H1 (cell line): ENCODE results near the gene ABHD16B. TPM values are rescaled to one million over a fixed set of nuclear protein-coding genes. Genes with fewer than 3 reads are reported as not detected.

Source experiments
- CTCF ChIA-PET: fragments of 300-600 bp; sonication (Branson Sonifier 250); formaldehyde crosslinking; loops from one replicate; lab custom pipeline; 2021; ENCODE audit not compliant: partially characterized antibody; lab: Charles Lee
- POLR2A ChIA-PET: fragments of 300-600 bp; sonication (Branson Sonifier 250); formaldehyde crosslinking; loops from one replicate; lab custom pipeline; 2021; ENCODE audit warnings: inconsistent platforms; ENCODE audit not compliant: partially characterized antibody; lab: Charles Lee
- DNase-seq, 2 experiments: peaks; one replicate each; pipeline versions ENCODE4 v3.0.0 to v3.0.0-alpha.2; 2010 to 2022; ENCODE audit warnings: low spot score in 2 of 2, low read depth in 1 of 2, mixed read lengths in 1 of 2
- FAIRE-seq: peaks from 2 replicates; lab custom pipeline; 2011; peaks lifted over from hg19 to GRCh38; lab: Jason Lieb, UNC
- H2AFZ ChIP-seq: 2 replicates; pipeline ENCODE4 v1.8.1; 2012; ENCODE audit warnings: low read length, inconsistent platforms
- H2AK5ac ChIP-seq: 2 replicates; pipeline ENCODE4 v1.6.1; 2013; ENCODE audit warnings: low read depth, low read length
- H2BK120ac ChIP-seq: replicated peaks from 2 replicates; pipeline ENCODE3; 2013; ENCODE audit warnings: low read depth, low read length, inconsistent platforms
- H2BK12ac ChIP-seq: 2 replicates; pipeline ENCODE4 v1.6.1; 2013; ENCODE audit warnings: low read depth, low read length
- H2BK15ac ChIP-seq: 2 replicates; pipeline ENCODE4 v1.6.1; 2013; ENCODE audit warnings: low read length
- H2BK20ac ChIP-seq: 2 replicates; pipeline ENCODE4 v1.6.1; 2013; ENCODE audit warnings: low read length
- H2BK5ac ChIP-seq: 2 replicates; pipeline ENCODE4 v1.6.1; 2013; ENCODE audit warnings: low read depth, low read length
- H3K14ac ChIP-seq: 2 replicates; pipeline ENCODE4 v1.6.1; 2013; ENCODE audit warnings: inconsistent platforms; ENCODE audit not compliant: insufficient read length
- H3K18ac ChIP-seq: 2 replicates; pipeline ENCODE4 v1.6.1; 2013; ENCODE audit warnings: low read length; ENCODE audit errors: extremely low read depth
- H3K23ac ChIP-seq: 2 replicates; pipeline ENCODE4 v1.6.1; 2013; ENCODE audit warnings: inconsistent platforms; ENCODE audit not compliant: insufficient read length
- H3K23me2 ChIP-seq: 2 replicates; pipeline ENCODE4 v1.6.1; 2013; ENCODE audit warnings: low read depth, low read length
- H3K27ac ChIP-seq: 2 replicates; pipeline ENCODE4 v1.6.1; 2011; ENCODE audit warnings: low read depth, low read length, inconsistent platforms
- H3K27me3 ChIP-seq, 4 experiments: replicated peaks in 1 of 4; 1 replicate in 1 of 4; 2 replicates in 3 of 4; pipeline versions ENCODE4 v1.6.1 to v1.8.1; 2011 to 2013; ENCODE audit warnings: low read length in 3 of 4, mild to moderate bottlenecking in 3 of 4, inconsistent platforms in 2 of 4, mixed read lengths in 2 of 4, moderate library complexity in 1 of 4; ENCODE audit not compliant: control insufficient read depth in 3 of 4, insufficient read depth in 3 of 4; ENCODE audit errors: extremely low read depth in 1 of 4
- H3K36me3 ChIP-seq, 4 experiments: 2 replicates each; pipeline versions ENCODE4 v1.6.1 to v1.8.1; 2011 to 2013; ENCODE audit warnings: mild to moderate bottlenecking in 4 of 4, low read length in 3 of 4, moderate library complexity in 2 of 4, control low read depth in 1 of 4, inconsistent platforms in 1 of 4; ENCODE audit not compliant: insufficient read depth in 4 of 4, control insufficient read depth in 2 of 4
- H3K4ac ChIP-seq: replicated peaks from 2 replicates; pipeline ENCODE3; 2013; ENCODE audit warnings: low read length, low read depth, mixed read lengths, inconsistent platforms; ENCODE audit not compliant: insufficient read length
- H3K4me1 ChIP-seq, 4 experiments: replicated peaks in 1 of 4; 1 replicate in 1 of 4; 2 replicates in 3 of 4; pipeline versions ENCODE4 v1.6.1 to v1.8.1; 2011 to 2013; ENCODE audit warnings: low read length in 3 of 4, inconsistent platforms in 2 of 4, mixed read lengths in 1 of 4; ENCODE audit not compliant: insufficient read depth in 4 of 4, control insufficient read depth in 3 of 4
- H3K4me2 ChIP-seq, 2 experiments: 2 replicates each; pipeline versions ENCODE4 v1.6.1 to v1.8.1; 2011 to 2013; ENCODE audit warnings: low read depth in 2 of 2, low read length in 2 of 2, control low read depth in 1 of 2, inconsistent platforms in 1 of 2, mild to moderate bottlenecking in 1 of 2; ENCODE audit not compliant: insufficient read depth in 1 of 2
- H3K4me3 ChIP-seq, 4 experiments: fragments of 200-600, 300-600 bp in 1 of 4; sonication (generic), shearing (Covaris generic), sonication (Bioruptor Twin) in 1 of 4; 2 replicates each; pipeline versions ENCODE4 v1.5.1 to v1.8.1; 2011 to 2016; ENCODE audit warnings: low read length in 4 of 4, low read depth in 3 of 4, control low read depth in 2 of 4, inconsistent platforms in 2 of 4, mild to moderate bottlenecking in 2 of 4, mixed read lengths in 1 of 4, moderate library complexity in 1 of 4; ENCODE audit not compliant: insufficient read depth in 2 of 4; ENCODE audit errors: extremely low read depth in 1 of 4
- H3K56ac ChIP-seq: replicated peaks from 2 replicates; pipeline ENCODE3; 2013; ENCODE audit warnings: low read depth, mild to moderate bottlenecking, mixed read lengths, low read length, inconsistent platforms; ENCODE audit not compliant: insufficient read length
- H3K79me1 ChIP-seq: 2 replicates; pipeline ENCODE4 v1.6.1; 2013; ENCODE audit warnings: low read depth, low read length, control low read depth
- H3K79me2 ChIP-seq, 2 experiments: 2 replicates each; pipeline versions ENCODE4 v1.6.1 to v1.8.1; 2012 to 2013; ENCODE audit warnings: low read length in 2 of 2, mild to moderate bottlenecking in 2 of 2, inconsistent platforms in 1 of 2; ENCODE audit not compliant: insufficient read depth in 2 of 2, control insufficient read depth in 1 of 2
- H3K9ac ChIP-seq, 4 experiments: replicated peaks in 1 of 4; 1 replicate in 1 of 4; 2 replicates in 3 of 4; pipeline versions ENCODE4 v1.6.1 to v1.8.1; 2011 to 2013; ENCODE audit warnings: low read depth in 3 of 4, low read length in 3 of 4, control low read depth in 2 of 4, mild to moderate bottlenecking in 2 of 4, moderate library complexity in 2 of 4, inconsistent platforms in 1 of 4; ENCODE audit errors: extremely low read depth in 1 of 4
- H3K9me3 ChIP-seq, 2 experiments: 2 replicates each; pipeline versions ENCODE4 v1.6.1 to v1.8.1; 2012 to 2013; ENCODE audit warnings: mild to moderate bottlenecking in 2 of 2, moderate library complexity in 2 of 2, control low read depth in 1 of 2, inconsistent platforms in 1 of 2, low read depth in 1 of 2, low read length in 1 of 2, mixed read lengths in 1 of 2; ENCODE audit not compliant: insufficient read depth in 2 of 2
- H4K20me1 ChIP-seq, 2 experiments: replicated peaks in 1 of 2; 2 replicates each; pipeline versions ENCODE3 to v1.8.1; 2011 to 2013; ENCODE audit warnings: inconsistent platforms in 2 of 2, low read length in 2 of 2, mild to moderate bottlenecking in 1 of 2; ENCODE audit not compliant: insufficient read depth in 2 of 2, control insufficient read depth in 1 of 2
- H4K5ac ChIP-seq: 2 replicates; pipeline ENCODE4 v1.6.1; 2013; ENCODE audit warnings: low read length, low read depth, mixed read lengths, inconsistent platforms; ENCODE audit not compliant: insufficient read length
- H4K8ac ChIP-seq: 2 replicates; pipeline ENCODE4 v1.8.0; 2013; ENCODE audit warnings: mild to moderate bottlenecking, moderate library complexity, low read length, inconsistent platforms; ENCODE audit not compliant: insufficient read depth; ENCODE audit errors: extremely low read depth
- H4K91ac ChIP-seq: replicated peaks from 2 replicates; pipeline ENCODE3; 2013; ENCODE audit warnings: low read length, mixed read lengths, inconsistent platforms; ENCODE audit not compliant: insufficient read length
- BCL11A ChIP-seq, 2 experiments: IDR thresholded peaks; one replicate each; pipeline ENCODE4 v1.6.1; 2011; ENCODE audit warnings: low read depth in 2 of 2, low read length in 2 of 2, mild to moderate bottlenecking in 2 of 2
- CHD2 ChIP-seq: IDR thresholded peaks from 2 replicates; pipeline ENCODE4 v1.6.1; 2012; ENCODE audit warnings: low read length, improper control_type of control experiment
- TAF7 ChIP-seq: optimal IDR thresholded peaks from 2 replicates; pipeline ENCODE3; 2011; ENCODE audit warnings: low read depth, mild to moderate bottlenecking, inconsistent platforms, low read length, moderate library complexity, borderline replicate concordance
- WGBS, 2 experiments: shearing (Covaris generic) in 1 of 2; methylation state at CpG; one replicate each; pipeline versions ENCODE4 v1.1.6 to v1.1.7; 2013 to 2015; ENCODE audit warnings: low lambda C conversion rate in 2 of 2, mixed read lengths in 2 of 2, inconsistent platforms in 1 of 2, low coverage in 1 of 2, missing lambda C conversion rate in 1 of 2; ENCODE audit not compliant: insufficient replicate concordance in 2 of 2, insufficient coverage in 1 of 2, insufficient read length in 1 of 2; ENCODE audit errors: extremely low coverage in 1 of 2, missing lambda C conversion rate in 1 of 2; 5-methylcytosine and 5-hydroxymethylcytosine counted together
- polyA plus RNA-seq, 7 experiments: library from polyadenylated mRNA; depleted of rRNA in 3 of 7; stranded (reverse) in 5 of 7; unstranded in 2 of 7; fragments of >200 nt in 5 of 7; fragments of 200-250 nt in 2 of 7; gene quantifications; 1 replicate in 5 of 7; 2 replicates in 1 of 7; 4 replicates in 1 of 7; pipeline versions ENCODE4 v1.2.1 to v1.2.3, GENCODE V29; 2011 to 2013; ENCODE audit warnings: missing spikeins in 2 of 7, mixed read lengths in 2 of 7
- total RNA-seq: library from RNA; stranded (reverse); fragmentation: NEBNext Ultra II Directional; extraction: Animal tissue kit (Norgen Biotek cat#: 25700); gene quantifications from 2 replicates; pipeline ENCODE4 v1.2.1, GENCODE V29; 2021

The ABHD16B gene
- total and polyA plus RNA-seq, 2 of the 8 experiments (the other 6 are each of a cell fraction or from before 2014, with no cell fraction given) = not detected

GRCh38 chr20:63833776-63834490 lies 27.4 kb upstream of the ABHD16B start:
- peaks cover 4 to 34% (median 18%) of the 10 kb centered on the region in 4 experiments for H3K4me1 ChIP-seq
- H3K79me1 ChIP-seq = no peaks in the 10 kb centered on the region; the same call in 1 of the 2 replicates
- H2BK20ac ChIP-seq = peak overlapping the region; percentile 32; the same call in 1 of the 2 replicates
- H3K23me2 ChIP-seq = peaks cover 15% of the 10 kb centered on the region; the same call in 1 of the 2 replicates
- H3K14ac ChIP-seq = no peak overlapping the region
- H4K8ac ChIP-seq = 0 out of 2 replicates have a peak overlapping the region, but pooled peaks have one; percentile 1
- peak overlapping the region; percentile 80; the same call in 1 of the 2 replicates for H2BK12ac ChIP-seq
- no peak overlapping the region for H4K5ac ChIP-seq
- H3K9me3 ChIP-seq = no peaks in the 10 kb centered on the region
- no peak overlapping the region for H2BK120ac ChIP-seq
- H2AFZ ChIP-seq = no peak overlapping the region
- H3K4me3 ChIP-seq = no peak overlapping the region
- H3K56ac ChIP-seq = no peak overlapping the region
- ChIA-PET POLR2A (interaction anchor here (1.1 to 1.5 kb wide), 3 partner anchors 31 to 96 kb away, joined by 3 to 7 read pairs (median 4); partner anchors contain the start of gene TPD52L2), CTCF (interaction anchor here (0.8 kb wide), 1 partner anchor 48 kb away, joined by 3 read pairs; no protein-coding TSS in a partner anchor)
- peaks cover 7 to 11% of the 10 kb centered on the region in 2 experiments; a peak in 3 of 4 replicates for H3K79me2 ChIP-seq
- H2AK5ac ChIP-seq = peak overlapping the region; percentile 14; the same call in 1 of the 2 replicates
- H3K27ac ChIP-seq = no peak overlapping the region
- H3K36me3 ChIP-seq = no peaks in the 10 kb centered on the region
- H2BK15ac ChIP-seq = peak overlapping the region; percentile 92; the same call in 1 of the 2 replicates
- H3K9ac ChIP-seq = no peak overlapping the region
- peak overlapping the region; percentile 68 for H4K91ac ChIP-seq
- TF ChIP-seq TAF7 (no peak), BCL11A (IDR thresholded peaks at IDR 0.05; ENCODE audit: low read depth in 2 of 2, low read length in 2 of 2) (no peak), CHD2 (no peak)
- 89% methylated on average over 17 of the region's 20 CpGs; no CpG with 5 or more reads in 1 of the 2 experiments for WGBS, 2 experiments
- no peak for DNase-seq
- H3K4ac ChIP-seq = peak overlapping the region; percentile 72
- peak overlapping the region; percentile 60; the same call in 1 of the 2 replicates for H3K18ac ChIP-seq
- H4K20me1 ChIP-seq = peaks cover 0 to 9% of the 10 kb centered on the region in 2 experiments
- H3K4me2 ChIP-seq = no peak overlapping the region
- peaks cover 14 to 35% (median 28%) of the 10 kb centered on the region in 4 experiments; a peak in 6 of 7 replicates for H3K27me3 ChIP-seq
- H2BK5ac ChIP-seq = peak overlapping the region; percentile 40; the same call in 1 of the 2 replicates
- H3K23ac ChIP-seq = no peak overlapping the region
- FAIRE-seq = no peak
